BE2C (cell line): ENCODE data around the gene STMN3.
"Not testable (repeated sequence)": the region's sequence is repeated elsewhere in the genome, so short reads cannot be mapped to it uniquely, and the experiment has no call there.

Source experiments
- DNase-seq: peaks from one replicate; pipeline ENCODE4 v3.0.0-alpha.2; 2020
- H3K27me3 ChIP-seq: fragments of 250-450 bp; sonication (Bioruptor Pico); 2 replicates; pipeline ENCODE4 v1.5.1; 2020; ENCODE audit warnings: mild to moderate bottlenecking
- H3K36me3 ChIP-seq: fragments of 250-450 bp; sonication (Bioruptor Pico); 2 replicates; pipeline ENCODE4 v1.5.1; 2020; ENCODE audit warnings: mild to moderate bottlenecking
- H3K4me1 ChIP-seq: fragments of 250-450 bp; sonication (Bioruptor Pico); 2 replicates; pipeline ENCODE4 v1.5.1; 2020
- H3K4me3 ChIP-seq: 2 replicates; pipeline ENCODE4 v1.5.1; 2011; ENCODE audit warnings: low read depth, low read length
- H3K9me3 ChIP-seq: fragments of 250-450 bp; sonication (Bioruptor Pico); 2 replicates; pipeline ENCODE4 v1.5.1; 2020
- TF ChIP-seq, protein P1 (sequence below): IDR thresholded peaks from 2 replicates; pipeline ENCODE4 v1.5.1; 2012; ENCODE audit warnings: mild to moderate bottlenecking, low read depth, low read length

STMN3 gene

DNA sequence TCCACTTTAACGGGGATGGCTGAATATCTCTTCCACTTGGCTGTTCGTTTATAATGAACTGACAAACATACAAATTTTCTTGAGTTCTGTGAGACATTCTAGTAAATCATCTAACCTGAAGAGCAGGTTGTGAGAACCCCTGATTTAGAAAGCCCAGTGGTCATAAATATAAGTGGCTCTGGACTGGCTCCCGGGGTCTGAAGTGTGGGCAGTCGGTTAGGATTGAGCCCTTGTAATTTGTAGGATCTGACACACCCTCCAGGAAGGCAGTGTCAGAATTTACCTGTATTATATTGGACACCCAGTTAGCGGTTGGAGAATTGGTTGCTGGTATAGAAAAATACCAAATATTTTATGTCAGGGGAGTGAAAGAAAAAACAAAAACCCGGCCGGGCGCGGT lies 19.5 kb downstream of the STMN3 start:
- Histone ChIP-seq H3K4me1 (no peaks in the 10 kb centered on the region), H3K36me3 (no peaks in the 10 kb centered on the region), H3K4me3 (no peak overlapping the region), H3K9me3 (no peaks in the 10 kb centered on the region), H3K27me3 (no peaks in the 10 kb centered on the region)
- DNase-seq = no peak
- TF ChIP-seq, protein P1, sequence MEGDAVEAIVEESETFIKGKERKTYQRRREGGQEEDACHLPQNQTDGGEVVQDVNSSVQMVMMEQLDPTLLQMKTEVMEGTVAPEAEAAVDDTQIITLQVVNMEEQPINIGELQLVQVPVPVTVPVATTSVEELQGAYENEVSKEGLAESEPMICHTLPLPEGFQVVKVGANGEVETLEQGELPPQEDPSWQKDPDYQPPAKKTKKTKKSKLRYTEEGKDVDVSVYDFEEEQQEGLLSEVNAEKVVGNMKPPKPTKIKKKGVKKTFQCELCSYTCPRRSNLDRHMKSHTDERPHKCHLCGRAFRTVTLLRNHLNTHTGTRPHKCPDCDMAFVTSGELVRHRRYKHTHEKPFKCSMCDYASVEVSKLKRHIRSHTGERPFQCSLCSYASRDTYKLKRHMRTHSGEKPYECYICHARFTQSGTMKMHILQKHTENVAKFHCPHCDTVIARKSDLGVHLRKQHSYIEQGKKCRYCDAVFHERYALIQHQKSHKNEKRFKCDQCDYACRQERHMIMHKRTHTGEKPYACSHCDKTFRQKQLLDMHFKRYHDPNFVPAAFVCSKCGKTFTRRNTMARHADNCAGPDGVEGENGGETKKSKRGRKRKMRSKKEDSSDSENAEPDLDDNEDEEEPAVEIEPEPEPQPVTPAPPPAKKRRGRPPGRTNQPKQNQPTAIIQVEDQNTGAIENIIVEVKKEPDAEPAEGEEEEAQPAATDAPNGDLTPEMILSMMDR = no peak

DNA sequence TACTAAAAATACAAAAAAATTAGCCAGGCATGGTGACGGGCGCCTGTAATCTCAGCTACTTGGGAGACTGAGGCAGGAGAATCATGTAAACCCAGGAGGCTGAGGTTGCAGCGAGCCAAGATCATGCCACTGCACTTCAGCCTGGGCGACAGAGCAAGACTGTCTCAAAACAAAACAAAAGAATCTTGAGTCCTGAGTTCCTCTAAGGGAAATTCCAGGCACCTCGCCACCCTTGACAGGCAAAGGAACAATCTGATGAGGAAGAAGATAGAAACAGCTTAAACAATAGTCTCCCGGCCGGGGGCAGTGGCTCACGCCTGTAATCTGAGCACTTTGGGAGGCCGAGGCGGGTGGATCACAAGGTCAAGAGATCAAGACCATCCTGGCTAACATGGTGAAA lies 21.8 kb downstream of the STMN3 start:
- not testable (repeated sequence) for H3K27me3 ChIP-seq, H3K9me3 ChIP-seq, H3K4me1 ChIP-seq, H3K36me3 ChIP-seq, H3K4me3 ChIP-seq
- DNase-seq = peak; percentile 1

DNA sequence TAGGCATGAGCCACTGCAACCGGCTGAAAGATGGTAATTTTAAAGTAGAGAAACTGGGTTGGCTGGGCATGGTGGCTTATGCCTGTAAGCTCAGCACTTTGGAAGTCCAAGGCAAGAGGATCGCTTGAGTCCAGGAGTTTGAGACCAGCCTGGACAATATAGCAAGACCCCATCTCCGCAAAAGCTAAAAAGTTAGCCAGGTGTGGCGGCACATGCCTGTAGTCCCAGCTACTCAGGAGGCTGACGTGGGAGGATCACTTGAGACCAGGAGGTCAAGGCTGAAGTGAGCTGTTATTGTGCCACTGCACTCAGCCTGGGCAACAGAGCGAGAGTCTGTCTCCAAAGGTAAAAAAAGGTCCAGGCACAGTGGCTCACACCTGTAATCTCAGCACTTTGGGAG lies 22.3 kb downstream of the STMN3 start:
- not testable (repeated sequence) for H3K4me1 ChIP-seq, H3K4me3 ChIP-seq, H3K36me3 ChIP-seq, H3K9me3 ChIP-seq, H3K27me3 ChIP-seq
- DNase-seq = peak; percentile 2

DNA sequence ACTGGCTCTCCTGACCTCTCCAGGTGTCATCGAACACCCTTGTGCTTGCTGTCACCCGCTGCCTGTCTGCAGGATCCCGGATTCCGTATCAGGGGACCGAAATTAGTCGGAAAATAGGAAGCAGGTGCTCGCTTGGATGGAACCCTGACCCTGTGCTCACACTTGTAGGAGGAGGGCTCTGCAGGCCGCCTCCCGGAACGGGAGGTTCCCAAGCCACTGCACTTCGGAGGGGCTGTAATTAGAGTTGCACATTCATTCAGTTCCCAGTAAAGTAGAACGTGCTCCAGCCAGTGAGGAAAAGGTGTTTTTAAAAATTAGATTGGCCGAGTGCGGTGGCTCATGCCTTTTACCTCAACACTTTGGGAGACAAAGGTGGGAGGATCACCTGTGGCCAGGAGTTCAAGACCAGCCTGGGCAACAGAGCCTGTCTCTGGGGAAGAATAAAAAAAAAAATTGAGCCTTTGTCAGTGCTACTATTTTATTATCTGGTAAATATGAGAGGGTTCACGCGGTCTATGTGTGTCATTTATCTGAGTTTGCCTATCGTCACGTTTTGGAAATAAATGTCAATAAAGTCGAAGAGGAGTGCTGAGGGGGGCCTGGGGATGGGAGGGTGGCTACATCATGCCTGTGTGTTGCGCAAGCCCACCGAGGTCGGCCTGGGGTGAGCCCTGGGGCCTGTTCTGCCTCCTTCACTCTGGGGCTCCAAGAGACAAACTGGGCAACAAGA lies 24.8 kb downstream of the STMN3 start:
- Histone ChIP-seq H3K9me3 (no peaks in the 10 kb centered on the region), H3K27me3 (no peaks in the 10 kb centered on the region), H3K36me3 (peaks cover 4% of the 10 kb centered on the region; the same call in 1 of the 2 replicates), H3K4me3 (peak overlapping the region; percentile 90), H3K4me1 (no peaks in the 10 kb centered on the region; the same call in 1 of the 2 replicates)
- DNase-seq = peak; percentile 83
- TF ChIP-seq, protein P1 = no peak

DNA sequence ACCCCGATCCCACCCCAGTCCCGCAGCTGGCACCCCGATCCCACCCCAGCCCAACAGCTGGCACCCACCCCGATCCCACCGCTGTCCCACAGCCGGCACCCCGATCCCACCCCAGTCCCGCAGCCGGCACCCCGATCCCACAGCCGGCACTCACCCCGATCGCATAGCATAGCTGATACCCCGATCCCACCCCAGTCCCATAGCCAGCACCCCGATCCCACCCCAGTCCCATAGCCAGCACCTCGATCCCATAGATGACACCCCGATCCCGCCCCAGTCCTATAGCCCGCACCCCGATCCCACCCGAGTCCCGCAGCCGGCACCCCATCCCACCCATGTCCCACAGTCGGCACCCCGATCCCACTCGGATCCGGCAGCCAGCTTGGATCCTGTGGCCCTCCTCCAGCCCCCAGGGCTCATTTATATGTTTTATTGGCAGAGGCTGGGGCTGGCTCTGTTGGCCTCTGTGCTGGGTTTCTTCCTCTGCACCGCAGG lies 25.4 kb downstream of the STMN3 start:
- Histone ChIP-seq H3K4me3 (peak overlapping the region; percentile 90), H3K36me3 (peaks cover 4% of the 10 kb centered on the region; the same call in 1 of the 2 replicates), H3K4me1 (no peaks in the 10 kb centered on the region; the same call in 1 of the 2 replicates), H3K9me3 (no peaks in the 10 kb centered on the region), H3K27me3 (no peaks in the 10 kb centered on the region)
- DNase-seq = no peak
- TF ChIP-seq, protein P1 = no peak

DNA sequence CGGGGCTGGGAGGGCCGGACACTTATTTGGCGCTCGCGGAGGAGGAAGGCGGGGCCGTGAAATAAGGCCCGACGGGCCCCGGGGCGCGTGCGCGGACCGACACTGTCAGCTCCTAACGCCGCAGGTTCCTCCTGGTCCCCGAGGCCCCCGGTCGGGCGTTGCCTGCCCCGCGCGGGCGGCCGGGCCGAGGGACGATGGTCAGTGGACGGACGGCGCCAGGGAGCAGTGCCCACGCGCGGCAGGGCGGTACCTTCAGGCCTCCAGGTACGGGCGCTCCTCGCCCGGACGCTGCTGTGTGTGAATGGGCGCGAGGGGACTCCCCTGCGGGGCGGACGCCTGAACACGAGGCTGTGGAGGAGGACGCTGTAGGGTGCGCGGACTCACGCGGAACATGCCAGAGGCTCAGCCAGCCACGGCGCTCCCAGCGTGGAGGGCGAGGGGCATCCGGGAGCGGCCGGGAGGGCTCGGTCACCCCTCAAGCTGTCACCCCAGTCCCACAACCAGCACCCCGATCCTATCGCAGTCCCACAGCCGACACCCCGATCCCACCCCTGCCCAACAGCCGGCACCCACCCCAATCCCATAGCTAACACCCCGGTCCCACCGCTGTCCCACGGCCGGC lies 26.0 kb downstream of the STMN3 start:
- Histone ChIP-seq H3K27me3 (no peaks in the 10 kb centered on the region), H3K4me1 (no peaks in the 10 kb centered on the region; the same call in 1 of the 2 replicates), H3K36me3 (peaks cover 4% of the 10 kb centered on the region; the same call in 1 of the 2 replicates), H3K9me3 (no peaks in the 10 kb centered on the region), H3K4me3 (peak overlapping the region; percentile 90)
- TF ChIP-seq, protein P1 = no peak
- peak; percentile 96 for DNase-seq
